ENCODE data around the gene MARK1. TPM values are rescaled to one million over a fixed set of nuclear protein-coding genes. Genes with fewer than 3 reads are reported as not detected.

The MARK1 gene
- total RNA-seq, 2 donors from 2014 or later: 0.05 to 0.09 TPM

Other genes with a start within 250 kb of the MARK1 start
- under 1 TPM in 1 of 2 donors, not detected in 1; 0.40 TPM for gene C1orf115, start 162.2 kb downstream of the MARK1 start, total RNA-seq
- gene MTARC2, start 220.2 kb downstream of the MARK1 start, total RNA-seq: not detected